ENCODE data around the gene PLCD3. TPM values are rescaled to one million over a fixed set of nuclear protein-coding genes. Genes with fewer than 3 reads are reported as not detected.

The PLCD3 gene
- total and polyA plus RNA-seq, 2 of the 13 experiments (the other 11 are each of a cell fraction or from before 2014, with no cell fraction given) = 11.3 to 39.1 TPM

GRCh38 chr17:45172541-45173286 lies 40.4 kb upstream of the PLCD3 start (continued):
- TF ChIP-seq KAT7 (CRISPR knock-in tag; IDR thresholded peaks at IDR 0.05; ENCODE audit: borderline replicate concordance) (peak; percentile 36; the same call in 1 of the 2 replicates), ZBTB38 (CRISPR knock-in tag; IDR thresholded peaks at IDR 0.05) (peak; percentile 65; the same call in 1 of the 2 replicates), ZNF775 (CRISPR knock-in tag; IDR thresholded peaks at IDR 0.05; ENCODE audit: borderline replicate concordance) (peak; percentile 87; the same call in 1 of the 2 replicates), KAT8 (CRISPR knock-in tag; IDR thresholded peaks at IDR 0.05) (peak; percentile 89), ZFP1 (CRISPR knock-in tag; IDR thresholded peaks at IDR 0.05) (peak; percentile 80), ESRRA (CRISPR knock-in tag; IDR thresholded peaks at IDR 0.05; ENCODE audit: low read depth) (peak; percentile 15; the same call in 1 of the 2 replicates), ZMYM4 (CRISPR knock-in tag; IDR thresholded peaks at IDR 0.05) (no peak; the same call in none of the 2 replicates), SAFB2 (CRISPR knock-in tag; IDR thresholded peaks at IDR 0.05; ENCODE audit: borderline replicate concordance, low read depth) (peak; percentile 0; the same call in 1 of the 2 replicates), SP1 (IDR thresholded peaks at IDR 0.05) (no peak), SP1 (CRISPR knock-in tag; IDR thresholded peaks at IDR 0.05) (peak; percentile 78), MXD1 (CRISPR knock-in tag; IDR thresholded peaks at IDR 0.05) (no peak), FIP1L1 (IDR thresholded peaks at IDR 0.05; ENCODE audit: borderline replicate concordance, insufficient read depth, low read depth, low read length) (peak; percentile 86; the same call in 1 of the 2 replicates), ZNF362 (CRISPR knock-in tag; IDR thresholded peaks at IDR 0.05; ENCODE audit: borderline replicate concordance) (peak; percentile 72; the same call in 1 of the 2 replicates), GZF1 (CRISPR knock-in tag; IDR thresholded peaks at IDR 0.05) (0 out of 2 replicates have a peak, but pooled peaks have one; percentile 70), RFXAP (CRISPR knock-in tag; IDR thresholded peaks at IDR 0.05; ENCODE audit: borderline replicate concordance) (0 out of 2 replicates have a peak, but pooled peaks have one; percentile 18), ZNF34 (CRISPR knock-in tag; IDR thresholded peaks at IDR 0.05; ENCODE audit: borderline replicate concordance) (peak; percentile 95; the same call in 1 of the 2 replicates), ZNF441 (CRISPR knock-in tag; IDR thresholded peaks at IDR 0.05; ENCODE audit: borderline replicate concordance) (no peak; the same call in 1 of the 2 replicates), NR1H2 (CRISPR knock-in tag; IDR thresholded peaks at IDR 0.05; ENCODE audit: borderline replicate concordance, low read depth) (peak; percentile 55; the same call in 1 of the 2 replicates), TAF1 (CRISPR knock-in tag; IDR thresholded peaks at IDR 0.05) (peak; percentile 88), PHF8 (CRISPR knock-in tag; IDR thresholded peaks at IDR 0.05) (peak; percentile 44), PPARG (CRISPR knock-in tag; conservative IDR thresholded peaks at IDR 0.05) (peak; percentile 58; the same call in 1 of the 2 replicates), RARG (CRISPR knock-in tag; IDR thresholded peaks at IDR 0.05; ENCODE audit: low read depth) (peak; percentile 86; the same call in 1 of the 2 replicates), MTERF4 (CRISPR knock-in tag; IDR thresholded peaks at IDR 0.05) (peak; percentile 84; the same call in 1 of the 2 replicates), NFKBIZ (CRISPR knock-in tag; IDR thresholded peaks at IDR 0.05) (0 out of 2 replicates have a peak, but pooled peaks have one; percentile 38), SOX13 (IDR thresholded peaks at IDR 0.05) (no peak), SOX13 (CRISPR knock-in tag; conservative IDR thresholded peaks at IDR 0.05 in 1 of 2, IDR thresholded peaks at IDR 0.05 in 1 of 2) (peak in 1 of 2 experiments; percentile 69; a peak in 1 of 4 replicates), MXD4 (CRISPR knock-in tag; IDR thresholded peaks at IDR 0.05) (peak; percentile 70), ZNF570 (CRISPR knock-in tag; IDR thresholded peaks at IDR 0.05; ENCODE audit: borderline replicate concordance) (no peak)
